GM12891 (cell line): ENCODE data around the gene PGAP3.

Experiments
- DNase-seq: peaks from one replicate; pipeline ENCODE4 v3.0.0; 2011; ENCODE audit warnings: low spot score; ENCODE audit not compliant: insufficient read length
- FAIRE-seq: peaks from 2 replicates; lab custom pipeline; 2011; peaks lifted over from hg19 to GRCh38; lab: Jason Lieb, UNC
- PAX5 ChIP-seq: IDR thresholded peaks from 2 replicates; pipeline ENCODE4 v1.6.1; 2011; ENCODE audit warnings: low read length, moderate library complexity, mild to moderate bottlenecking; ENCODE audit not compliant: insufficient read depth, severe bottlenecking
- POLR2A ChIP-seq: IDR thresholded peaks from 2 replicates; pipeline ENCODE4 v1.6.1; 2011; ENCODE audit warnings: low read depth, low read length, control low read depth
- POLR2AphosphoS5 ChIP-seq: IDR thresholded peaks from 2 replicates; pipeline ENCODE4 v1.6.1; 2011; ENCODE audit warnings: low read depth, low read length, control low read depth
- POU2F2 ChIP-seq: IDR thresholded peaks from 2 replicates; pipeline ENCODE4 v1.6.1; 2011; ENCODE audit warnings: low read depth, mild to moderate bottlenecking, control low read depth, low read length, moderate library complexity
- SPI1 ChIP-seq: IDR thresholded peaks from 2 replicates; pipeline ENCODE4 v1.6.1; 2011; ENCODE audit warnings: low read depth, low read length, control low read depth
- TAF1 ChIP-seq: IDR thresholded peaks from 2 replicates; pipeline ENCODE4 v1.6.1; 2011; ENCODE audit warnings: low read depth, low read length, control low read depth

PGAP3 gene

GRCh38 chr17:39648616-39649366 lies 39.1 kb downstream of the PGAP3 start:
- FAIRE-seq (no peak), DNase-seq (no peak)
- no peak for TF ChIP-seq SPI1
- no peak for TF ChIP-seq POLR2AphosphoS5
- no peak for TF ChIP-seq POU2F2
- no peak for TF ChIP-seq TAF1
- no peak for TF ChIP-seq PAX5
- TF ChIP-seq POLR2A, result no peak

- no peak for FAIRE-seq
- no peak for DNase-seq
- no peak for TF ChIP-seq TAF1
- no peak for TF ChIP-seq POLR2AphosphoS5
- TF ChIP-seq POU2F2, result no peak
- TF ChIP-seq PAX5, result no peak
- TF ChIP-seq POLR2A, result no peak
- no peak for TF ChIP-seq SPI1
Measured at GRCh38 chr17:39647256-39647655, 40.6 kb downstream of the PGAP3 start.

GRCh38 chr17:39643271-39643670 lies 44.6 kb downstream of the PGAP3 start:
- DNase-seq (no peak), FAIRE-seq (no peak)
- no peak for TF ChIP-seq TAF1
- TF ChIP-seq POU2F2, result no peak
- TF ChIP-seq POLR2A, result no peak
- TF ChIP-seq PAX5, result no peak
- TF ChIP-seq POLR2AphosphoS5, result no peak
- no peak for TF ChIP-seq SPI1

- DNase-seq (no peak), FAIRE-seq (no peak)
- TF ChIP-seq TAF1 (no peak), SPI1 (no peak; the same call in 1 of the 2 replicates), POU2F2 (no peak)
Measured at GRCh38 chr17:39642291-39643074, 45.4 kb downstream of the PGAP3 start.

GRCh38 chr17:39641883-39642282 lies 46.0 kb downstream of the PGAP3 start:
- no peak for FAIRE-seq
- DNase-seq, result no peak
- TF ChIP-seq POLR2A, result no peak
- TF ChIP-seq POLR2AphosphoS5, result no peak
- no peak for TF ChIP-seq TAF1
- TF ChIP-seq SPI1, result no peak
- TF ChIP-seq PAX5, result no peak
- TF ChIP-seq POU2F2, result no peak

- FAIRE-seq, result no peak
- DNase-seq, result no peak
- no peak for TF ChIP-seq POLR2AphosphoS5
- TF ChIP-seq TAF1, result no peak
- no peak for TF ChIP-seq POU2F2
- no peak for TF ChIP-seq SPI1
- no peak for TF ChIP-seq POLR2A
- TF ChIP-seq PAX5, result no peak
Measured at GRCh38 chr17:39641097-39641496, 46.8 kb downstream of the PGAP3 start.

- no peak for FAIRE-seq
- DNase-seq, result no peak
- no peak for TF ChIP-seq POU2F2
- TF ChIP-seq POLR2AphosphoS5, result no peak
- TF ChIP-seq TAF1, result no peak
- TF ChIP-seq PAX5, result no peak
Measured at GRCh38 chr17:39640591-39641031, 47.2 kb downstream of the PGAP3 start.

GRCh38 chr17:39639566-39640458 lies 48.0 kb downstream of the PGAP3 start:
- DNase-seq (no peak), FAIRE-seq (no peak)
- TF ChIP-seq SPI1 (no peak), TAF1 (no peak), POLR2AphosphoS5 (no peak), PAX5 (no peak), POU2F2 (no peak), POLR2A (no peak)

GRCh38 chr17:39639043-39639442 lies 48.8 kb downstream of the PGAP3 start:
- TF ChIP-seq TAF1 (no peak), PAX5 (no peak), SPI1 (no peak), POLR2AphosphoS5 (no peak), POU2F2 (no peak), POLR2A (no peak)
- FAIRE-seq (no peak), DNase-seq (no peak)
